PC-3 (cell line): ENCODE data around the gene TYW1.
"Not testable (repeated sequence)": the region's sequence is repeated elsewhere in the genome, so short reads cannot be mapped to it uniquely, and the experiment has no call there.

Experiments used
- CTCF ChIP-seq: fragments of 300-600 bp; sonication (generic); conservative IDR thresholded peaks from 2 replicates; pipeline ENCODE4 v1.5.1; 2017; ENCODE audit warnings: antibody characterized with exemption, low read depth, mild to moderate bottlenecking, low read length
- EZH2 ChIP-seq: fragments of 300-600 bp; sonication (generic); IDR thresholded peaks from one replicate; pipeline ENCODE4 v1.6.1; 2017; ENCODE audit warnings: antibody characterized with exemption, mild to moderate bottlenecking, low read length; ENCODE audit not compliant: unreplicated experiment

DNA sequence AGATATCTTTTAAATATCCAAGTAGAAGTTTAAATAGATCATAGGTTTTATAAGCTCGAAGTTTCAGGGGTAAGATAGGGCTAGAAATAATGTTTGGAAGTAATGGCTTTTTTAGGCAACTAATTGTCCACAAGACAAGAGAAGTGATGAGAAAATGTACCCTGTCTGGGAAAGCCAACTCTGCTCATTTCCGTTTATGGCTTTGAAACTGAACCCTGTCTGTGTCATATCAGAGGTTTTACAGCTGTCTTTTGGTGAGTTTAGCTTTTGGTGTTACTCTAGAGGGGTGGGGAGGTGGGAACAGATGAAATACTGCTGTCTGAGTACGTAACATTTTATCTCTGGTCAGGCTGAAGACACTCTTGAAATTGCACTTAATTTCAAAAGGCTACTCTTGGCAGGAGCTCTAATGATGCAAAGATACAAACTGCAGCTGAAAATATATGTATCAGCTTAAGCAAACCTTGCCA, 189.1 kb downstream of the TYW1 start:
- not testable (repeated sequence) for TF ChIP-seq CTCF, EZH2
